8988T (cell line): ENCODE measurements around the gene STIM1.

ENCODE experiments used
- DNase-seq: peaks from one replicate; pipeline ENCODE4 v3.0.0; 2011

Gene STIM1

GRCh38 chr11:3925513-3925912, 70.0 kb downstream of the STIM1 start:
- no peak for DNase-seq

- DNase-seq, result no peak
Measured at GRCh38 chr11:3926458-3927095, 71.1 kb downstream of the STIM1 start.

DNA sequence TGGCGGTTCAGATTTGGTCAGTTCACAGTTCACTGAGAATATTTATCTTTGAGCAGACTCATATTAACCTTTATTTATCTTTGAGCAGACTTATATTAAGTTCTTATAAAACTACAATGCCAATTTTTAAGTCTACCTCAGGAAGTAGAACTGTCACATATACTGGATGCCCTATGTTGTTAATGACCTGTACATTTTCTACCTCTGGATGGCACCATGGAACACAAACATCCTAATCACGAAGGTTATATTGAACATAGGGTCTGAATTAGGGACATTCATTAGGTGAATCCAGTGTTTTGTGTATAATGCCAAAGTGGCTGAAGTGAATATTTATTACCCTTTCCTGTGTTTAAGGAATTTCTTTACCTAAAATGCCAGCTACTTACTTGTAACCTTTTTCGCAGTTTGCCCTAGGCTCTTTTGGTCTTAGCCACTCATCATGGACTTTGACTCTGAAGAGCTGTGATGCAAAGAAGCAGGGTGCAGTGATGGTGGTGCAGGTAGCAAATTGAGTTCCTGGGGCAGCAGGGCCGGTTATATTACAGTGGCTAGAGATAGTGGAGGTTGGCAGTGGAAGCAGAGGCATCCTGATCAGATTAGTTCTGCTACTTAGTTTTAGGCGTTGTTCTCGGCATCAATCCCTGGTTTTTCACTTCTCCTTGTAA, 71.8 kb downstream of the STIM1 start:
- no peak for DNase-seq

GRCh38 chr11:3929232-3929631, 73.8 kb downstream of the STIM1 start:
- no peak for DNase-seq

- DNase-seq, result no peak
Measured at GRCh38 chr11:3929649-3930048, 74.2 kb downstream of the STIM1 start.

DNA sequence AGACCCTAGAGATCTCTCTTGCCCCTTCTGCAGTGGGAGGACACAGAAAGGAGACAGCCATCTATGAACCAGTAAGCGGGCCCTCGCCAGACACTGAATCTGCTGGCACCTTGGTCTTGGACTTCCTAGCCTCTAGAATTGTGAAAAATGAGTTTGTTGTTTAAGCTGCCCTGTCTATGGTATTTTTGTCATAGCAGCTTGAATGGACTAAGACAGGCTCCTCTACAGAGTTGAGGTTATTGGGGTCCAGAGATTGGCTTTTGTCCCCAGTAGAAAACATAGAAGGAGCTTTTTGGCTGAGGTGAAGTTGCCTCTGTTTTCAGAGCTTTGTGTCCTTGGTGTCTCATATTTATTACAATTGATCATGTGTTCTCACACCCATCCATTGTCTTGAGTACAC, 77.2 kb downstream of the STIM1 start:
- DNase-seq, result no peak

DNA sequence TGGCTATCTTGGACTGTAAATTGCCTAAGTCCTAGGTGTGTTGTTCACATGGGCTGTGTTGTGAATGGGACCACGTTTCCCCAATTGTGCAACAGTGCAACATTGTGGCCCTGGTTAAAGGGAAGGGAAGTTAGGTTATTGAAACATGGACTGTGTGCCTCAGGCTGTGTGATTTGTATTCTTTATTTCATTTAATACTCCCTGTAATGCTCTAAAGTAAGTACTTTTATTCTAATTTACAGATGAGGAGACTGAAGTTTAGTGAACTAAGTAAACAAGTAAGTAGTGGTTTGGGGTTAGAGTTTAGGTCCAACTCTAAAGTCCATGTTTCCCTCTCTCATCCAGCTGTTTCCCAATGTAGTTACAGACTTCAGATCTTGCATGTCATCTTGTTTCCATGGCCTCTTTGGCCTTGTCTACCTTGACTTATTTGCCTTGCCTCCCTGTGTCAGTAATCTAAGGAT, 77.7 kb downstream of the STIM1 start:
- no peak for DNase-seq

GRCh38 chr11:3934658-3935057, 79.2 kb downstream of the STIM1 start:
- DNase-seq, result no peak

GRCh38 chr11:3936517-3936916, 81.1 kb downstream of the STIM1 start:
- DNase-seq, result no peak

- DNase-seq, result no peak
Measured at GRCh38 chr11:3939211-3939610, 83.7 kb downstream of the STIM1 start.

DNA sequence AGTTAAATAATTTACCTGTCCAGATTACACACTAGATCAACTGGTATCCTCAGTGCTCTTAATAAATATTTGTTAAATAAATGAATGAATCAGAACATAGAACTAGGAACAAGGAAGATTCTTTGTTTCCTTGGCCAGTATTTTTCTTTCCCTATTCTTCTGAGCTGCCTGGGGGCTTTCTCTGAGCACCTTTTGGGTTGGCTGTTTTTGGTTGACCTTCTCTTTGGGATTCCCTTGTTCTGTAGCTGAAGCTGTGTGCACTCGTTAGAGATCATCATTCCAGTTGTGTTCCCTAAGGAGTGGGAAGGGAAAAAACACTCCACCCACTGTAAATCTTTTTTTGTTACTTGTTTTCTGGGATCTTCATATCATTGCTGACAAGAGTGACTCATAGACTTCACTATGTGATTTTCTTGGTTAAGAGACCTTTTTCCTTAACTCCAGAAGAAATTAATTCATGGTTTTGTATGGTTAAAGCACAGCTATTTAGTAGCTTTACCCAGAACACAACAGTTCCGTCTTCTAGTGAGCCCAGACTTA, 84.3 kb downstream of the STIM1 start:
- DNase-seq, result no peak

DNA sequence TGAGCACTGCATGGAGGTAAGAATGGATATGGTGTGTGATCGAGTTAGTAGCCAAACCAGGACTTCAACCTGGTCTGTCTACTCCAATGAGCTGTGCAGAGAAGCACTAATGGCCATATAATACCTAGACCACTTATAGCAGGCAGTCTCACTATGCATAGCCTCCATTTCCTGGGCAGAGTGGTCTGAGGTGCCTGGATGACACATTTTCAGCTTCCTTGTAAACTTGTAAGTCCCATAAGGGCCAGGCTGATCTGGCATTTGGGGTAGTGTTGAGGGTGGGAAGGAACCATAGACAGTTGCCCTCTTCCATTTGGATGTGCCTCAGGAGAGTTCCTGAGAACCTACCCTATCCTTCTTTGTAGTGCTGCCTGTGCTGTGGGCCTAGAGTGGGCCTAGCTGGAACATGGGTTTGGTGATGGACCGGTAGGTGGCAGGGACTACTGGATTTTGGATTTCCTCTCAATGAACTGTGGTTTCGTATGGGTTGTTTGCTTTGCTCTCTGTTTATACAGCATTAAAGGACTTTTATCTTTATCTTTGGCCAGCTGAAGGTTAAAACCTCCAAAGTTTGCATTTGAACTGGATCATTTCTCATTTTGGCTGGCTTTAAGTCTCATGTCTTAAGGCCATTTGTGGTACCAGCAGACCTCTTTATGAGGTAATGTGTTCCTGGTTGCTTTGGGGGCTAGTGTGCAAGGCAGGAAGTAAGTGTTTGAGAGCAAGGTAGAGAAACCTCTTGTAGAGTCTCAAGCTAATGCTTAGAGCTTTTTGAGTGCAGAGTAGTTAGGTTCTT, 86.9 kb downstream of the STIM1 start:
- DNase-seq, result no peak

- DNase-seq, result no peak
Measured at GRCh38 chr11:3942956-3943497, 87.6 kb downstream of the STIM1 start.

- no peak for DNase-seq
Measured at GRCh38 chr11:3944198-3944597, 88.7 kb downstream of the STIM1 start.

DNA sequence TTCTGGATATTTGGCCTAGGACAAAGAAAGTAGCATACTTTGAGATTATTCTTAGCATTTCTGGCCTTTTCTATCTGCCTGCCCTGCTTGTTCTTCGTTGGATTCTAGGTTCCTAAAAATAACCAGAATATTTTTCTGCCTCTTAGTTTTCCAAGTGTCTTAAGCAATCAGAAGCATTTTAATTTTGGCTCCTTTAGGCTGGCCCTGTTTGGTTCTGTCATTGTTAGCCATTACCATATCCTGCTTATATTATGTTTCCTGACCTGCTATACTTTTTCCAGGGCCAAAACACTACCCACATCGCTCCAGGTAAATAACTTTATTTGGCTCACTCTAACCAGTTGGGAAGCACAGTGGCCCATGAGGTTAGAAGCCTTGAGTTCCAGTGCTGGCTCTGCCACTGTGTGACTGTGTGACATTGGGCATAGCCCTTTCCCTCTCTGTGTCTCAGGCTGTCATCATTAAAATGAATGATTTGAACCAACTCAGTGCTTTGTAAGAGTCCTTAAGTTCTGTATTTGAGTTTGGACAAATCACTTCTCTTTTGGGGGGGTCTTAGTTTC, 91.1 kb downstream of the STIM1 start:
- DNase-seq, result no peak

DNA sequence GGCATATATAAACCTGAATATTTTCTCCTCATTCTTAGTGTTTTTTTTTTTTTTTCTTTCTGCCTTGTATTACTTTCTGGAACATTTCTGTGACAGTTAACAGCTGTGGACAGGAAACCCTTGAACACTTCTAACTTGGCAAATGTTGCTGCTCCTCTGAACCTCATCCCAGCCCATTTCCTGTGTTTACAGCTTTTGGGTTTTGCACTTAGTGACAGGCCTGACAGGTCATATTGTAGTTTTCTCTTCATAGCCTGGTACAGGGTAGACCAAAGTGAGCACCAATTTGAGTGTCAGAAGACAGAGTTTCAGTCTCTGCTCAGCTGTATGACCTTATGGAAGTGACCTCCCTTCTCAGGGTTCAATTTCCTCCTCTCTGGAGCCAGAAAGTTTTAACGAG, 91.6 kb downstream of the STIM1 start:
- DNase-seq, result no peak

- DNase-seq, result no peak
Measured at GRCh38 chr11:3949125-3949524, 93.7 kb downstream of the STIM1 start.

GRCh38 chr11:3950996-3951660, 95.7 kb downstream of the STIM1 start:
- no peak for DNase-seq

- DNase-seq, result no peak
Measured at GRCh38 chr11:3952715-3953114, 97.3 kb downstream of the STIM1 start.

GRCh38 chr11:3953327-3953726, 97.9 kb downstream of the STIM1 start:
- no peak for DNase-seq

- DNase-seq, result no peak
Measured at GRCh38 chr11:3954448-3955298, 99.2 kb downstream of the STIM1 start.

GRCh38 chr11:3955299-3955665, 99.8 kb downstream of the STIM1 start:
- no peak for DNase-seq
